Measurements from ENCODE around the gene ELMOD3.
"Not testable (repeated sequence)": the region's sequence is repeated elsewhere in the genome, so short reads cannot be mapped to it uniquely, and the experiment has no call there.

DNA sequence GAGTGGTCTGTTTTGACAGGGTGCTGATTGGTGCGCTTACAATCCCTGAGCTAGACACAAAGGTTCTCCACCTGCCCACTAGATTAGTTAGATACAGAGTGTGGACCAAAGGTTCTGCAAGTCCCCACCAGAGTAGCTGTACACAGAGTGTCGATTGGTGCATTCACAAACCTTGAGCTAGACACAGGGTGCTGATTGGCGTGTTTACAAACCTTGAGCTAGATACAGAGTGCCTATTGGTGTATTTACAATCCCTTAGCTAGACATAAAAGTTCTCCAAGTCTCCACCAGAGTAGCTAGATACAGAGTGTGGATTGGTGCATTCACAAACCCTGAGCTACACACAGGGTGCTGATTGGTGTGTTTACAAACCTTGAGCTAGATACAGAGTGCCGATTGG, 20.7 kb upstream of the ELMOD3 start:
- TF ChIP-seq, protein P1, sequence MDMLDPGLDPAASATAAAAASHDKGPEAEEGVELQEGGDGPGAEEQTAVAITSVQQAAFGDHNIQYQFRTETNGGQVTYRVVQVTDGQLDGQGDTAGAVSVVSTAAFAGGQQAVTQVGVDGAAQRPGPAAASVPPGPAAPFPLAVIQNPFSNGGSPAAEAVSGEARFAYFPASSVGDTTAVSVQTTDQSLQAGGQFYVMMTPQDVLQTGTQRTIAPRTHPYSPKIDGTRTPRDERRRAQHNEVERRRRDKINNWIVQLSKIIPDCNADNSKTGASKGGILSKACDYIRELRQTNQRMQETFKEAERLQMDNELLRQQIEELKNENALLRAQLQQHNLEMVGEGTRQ (IDR thresholded peaks at IDR 0.05; ENCODE audit: low read length) = not testable (repeated sequence)
- TF ChIP-seq, protein P2, sequence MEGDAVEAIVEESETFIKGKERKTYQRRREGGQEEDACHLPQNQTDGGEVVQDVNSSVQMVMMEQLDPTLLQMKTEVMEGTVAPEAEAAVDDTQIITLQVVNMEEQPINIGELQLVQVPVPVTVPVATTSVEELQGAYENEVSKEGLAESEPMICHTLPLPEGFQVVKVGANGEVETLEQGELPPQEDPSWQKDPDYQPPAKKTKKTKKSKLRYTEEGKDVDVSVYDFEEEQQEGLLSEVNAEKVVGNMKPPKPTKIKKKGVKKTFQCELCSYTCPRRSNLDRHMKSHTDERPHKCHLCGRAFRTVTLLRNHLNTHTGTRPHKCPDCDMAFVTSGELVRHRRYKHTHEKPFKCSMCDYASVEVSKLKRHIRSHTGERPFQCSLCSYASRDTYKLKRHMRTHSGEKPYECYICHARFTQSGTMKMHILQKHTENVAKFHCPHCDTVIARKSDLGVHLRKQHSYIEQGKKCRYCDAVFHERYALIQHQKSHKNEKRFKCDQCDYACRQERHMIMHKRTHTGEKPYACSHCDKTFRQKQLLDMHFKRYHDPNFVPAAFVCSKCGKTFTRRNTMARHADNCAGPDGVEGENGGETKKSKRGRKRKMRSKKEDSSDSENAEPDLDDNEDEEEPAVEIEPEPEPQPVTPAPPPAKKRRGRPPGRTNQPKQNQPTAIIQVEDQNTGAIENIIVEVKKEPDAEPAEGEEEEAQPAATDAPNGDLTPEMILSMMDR (IDR thresholded peaks at IDR 0.05; ENCODE audit: control extremely low read depth in 1 of 3, insufficient read depth in 1 of 3, low read depth in 1 of 3, low read length in 3 of 3) = not testable (repeated sequence)
- not testable (repeated sequence) for TF ChIP-seq EZH2 (IDR thresholded peaks at IDR 0.05; ENCODE audit: low read depth, low read length, severe bottlenecking)

All from H1 (cell line).